HepG2 (cell line): ENCODE results near the gene ACTN2. TPM values are rescaled to one million over a fixed set of nuclear protein-coding genes. Genes with fewer than 3 reads are reported as not detected.

Source experiments
- ATAC-seq: fragments of 200-7000 bp; cut with Tn5 transposase; 3 replicates; pipeline ENCODE4 v1.9.1; 2020; ENCODE audit warnings: mild to moderate bottlenecking, moderate library complexity
- BruUV-seq: library from RNA; stranded (reverse); fragments of 400-500 nt; replicated peaks from 2 replicates; lab custom pipeline; 2021; lab: Mats Ljungman, UMichigan
- CTCF ChIA-PET: fragments of 300-600 bp; formaldehyde crosslinking; extraction: SDS; loops from one replicate; lab custom pipeline; 2021; ENCODE audit warnings: low total read pairs, inconsistent platforms, low intra/inter-chr PET ratio; lab: Yijun Ruan, JAX
- POLR2A ChIA-PET: fragments of 350-600 bp; sonication (Branson Sonifier 250); formaldehyde crosslinking; loops from one replicate; lab custom pipeline; 2020; ENCODE audit warnings: antibody characterized with exemption, inconsistent platforms; lab: Yijun Ruan, JAX
- DNase-seq: peaks from one replicate; pipeline ENCODE4 v3.0.0-alpha.2; 2015; ENCODE audit warnings: low spot score
- FAIRE-seq: peaks from 3 replicates; lab custom pipeline; 2011; peaks lifted over from hg19 to GRCh38; lab: Jason Lieb, UNC
- H2AFZ ChIP-seq: one replicate; pipeline ENCODE4 v1.6.1; 2011; ENCODE audit warnings: low read length, inconsistent platforms
- H3K27ac ChIP-seq: fragments of 300-600 bp; 3 replicates; pipeline ENCODE4 v1.8.0; 2011; ENCODE audit warnings: mixed run types, mild to moderate bottlenecking, mixed read lengths, low read length, inconsistent platforms; ENCODE audit not compliant: insufficient read depth; ENCODE audit errors: extremely low read length
- H3K27me3 ChIP-seq, 2 experiments: fragments of 200-600 bp in 1 of 2; 2 replicates in 1 of 2; 3 replicates in 1 of 2; pipeline versions ENCODE4 v1.6.0 to v1.8.0; 2011; ENCODE audit warnings: low read length in 2 of 2, mild to moderate bottlenecking in 2 of 2, moderate library complexity in 2 of 2, inconsistent platforms in 1 of 2; ENCODE audit not compliant: insufficient read depth in 2 of 2, control insufficient read depth in 1 of 2
- H3K36me3 ChIP-seq, 2 experiments: fragments of 200-600 bp in 1 of 2; replicated peaks in 1 of 2; 2 replicates in 1 of 2; 3 replicates in 1 of 2; pipeline versions ENCODE4 v1.5.1 to v1.8.0; 2011; ENCODE audit warnings: low read length in 2 of 2, inconsistent platforms in 1 of 2; ENCODE audit not compliant: insufficient read depth in 2 of 2, control insufficient read depth in 1 of 2
- H3K4me1 ChIP-seq: 2 replicates; pipeline ENCODE4 v1.5.1; 2012; ENCODE audit warnings: low read length, inconsistent platforms; ENCODE audit not compliant: insufficient read depth
- H3K4me2 ChIP-seq: 2 replicates; pipeline ENCODE4 v1.6.0; 2011; ENCODE audit warnings: low read depth, low read length, inconsistent platforms
- H3K4me3 ChIP-seq, 3 experiments: fragments of 200-600 bp in 1 of 3; sonication (generic), shearing (Covaris generic) in 1 of 3; replicated peaks in 1 of 3; 2 replicates each; pipeline ENCODE4 v1.5.1; 2011 to 2016; ENCODE audit warnings: low read length in 3 of 3, inconsistent platforms in 2 of 3, low read depth in 2 of 3, mild to moderate bottlenecking in 2 of 3, control low read depth in 1 of 3, mixed read lengths in 1 of 3; ENCODE audit not compliant: insufficient read depth in 1 of 3
- H3K79me2 ChIP-seq: one replicate; pipeline ENCODE4 v1.6.1; 2011; ENCODE audit warnings: low read length, inconsistent platforms; ENCODE audit not compliant: insufficient read depth
- H3K9ac ChIP-seq: 2 replicates; pipeline ENCODE4 v1.6.0; 2011; ENCODE audit warnings: mild to moderate bottlenecking, low read depth, low read length, inconsistent platforms; ENCODE audit not compliant: insufficient read depth
- H3K9me3 ChIP-seq: 2 replicates; pipeline ENCODE4 v1.5.1; 2012; ENCODE audit warnings: mild to moderate bottlenecking, low read length
- H4K20me1 ChIP-seq: 2 replicates; pipeline ENCODE4 v1.6.0; 2011; ENCODE audit warnings: inconsistent platforms, mild to moderate bottlenecking, low read length, moderate library complexity; ENCODE audit not compliant: insufficient read depth
- HIVEP1 ChIP-seq: sonication (generic); formaldehyde crosslinking; IDR thresholded peaks from 2 replicates; pipeline ENCODE4 v1.4.0; 2020; ENCODE audit warnings: mild to moderate bottlenecking, missing genetic modification reagents
- MLLT10 ChIP-seq: sonication (generic); formaldehyde crosslinking; IDR thresholded peaks from 2 replicates; pipeline ENCODE4 v1.4.0; 2020; ENCODE audit warnings: missing genetic modification reagents
- NFYC ChIP-seq: IDR thresholded peaks from 2 replicates; pipeline ENCODE4 v1.6.1; 2016; ENCODE audit warnings: missing genetic modification reagents, missing compliant biosample characterization
- RFXAP ChIP-seq: sonication (generic); formaldehyde crosslinking; IDR thresholded peaks from 2 replicates; pipeline ENCODE4 v1.4.0; 2020; ENCODE audit warnings: missing genetic modification reagents, borderline replicate concordance
- RXRA ChIP-seq: sonication (generic); formaldehyde crosslinking; IDR thresholded peaks from 2 replicates; pipeline ENCODE4 v1.5.1; 2020; ENCODE audit warnings: missing genetic modification reagents
- TEAD3 ChIP-seq: optimal IDR thresholded peaks from 2 replicates; pipeline ENCODE3; 2016; ENCODE audit warnings: borderline replicate concordance
- U2AF1 ChIP-seq: fragments of 200-400 bp; formaldehyde crosslinking; optimal IDR thresholded peaks from 2 replicates; pipeline ENCODE3; 2017; ENCODE audit warnings: mild to moderate bottlenecking, low read depth, low read length
- ZFP36 ChIP-seq: fragments of 150-350 bp; IDR thresholded peaks from 2 replicates; pipeline ENCODE4 v1.6.1; 2018; ENCODE audit warnings: borderline replicate concordance, low read length, low read depth; ENCODE audit not compliant: partially characterized antibody
- ZNF446 ChIP-seq: sonication (generic); formaldehyde crosslinking; IDR thresholded peaks from 2 replicates; pipeline ENCODE4 v1.5.0; 2020; ENCODE audit warnings: mild to moderate bottlenecking, missing genetic modification reagents
- ZNF468 ChIP-seq: sonication (generic); formaldehyde crosslinking; IDR thresholded peaks from 2 replicates; pipeline ENCODE4 v1.8.0; 2022; ENCODE audit warnings: mild to moderate bottlenecking, moderate library complexity, missing genetic modification reagents
- ZNF614 ChIP-seq: IDR thresholded peaks from 2 replicates; pipeline ENCODE4 v1.6.1; 2018; ENCODE audit warnings: missing biosample characterization, missing genetic modification reagents, inconsistent platforms, borderline replicate concordance
- ZNF792 ChIP-seq: IDR thresholded peaks from 2 replicates; pipeline ENCODE4 v1.6.1; 2016
- WGBS: methylation state at CpG from one replicate; pipeline ENCODE4 v1.1.6; 2017; ENCODE audit warnings: low lambda C conversion rate; 5-methylcytosine and 5-hydroxymethylcytosine counted together
- in situ Hi-C: cut with HindIII; loops from 2 replicates; pipeline ENCODE4 v1.10.0; 2017; ENCODE audit warnings: low pct_unique_long_range_greater_than_20kb; ENCODE audit not compliant: extremely low pct_ligation_motif_present
- intact Hi-C: fragments of 100-400 bp; cut with micrococcal nuclease; formaldehyde crosslinking; loops from one replicate; pipeline ENCODE4 v1.10.0; 2022; ENCODE audit not compliant: unreplicated experiment
- polyA plus RNA-seq, 8 experiments: library from polyadenylated mRNA; depleted of rRNA in 3 of 8; stranded (reverse) in 7 of 8; unstranded in 1 of 8; fragments of >200 nt; fragmentation: Illumina TruSeq in 4 of 8; extraction: Trizol in 4 of 8; gene quantifications; 2 replicates each; pipeline versions ENCODE4 v1.2.1 to v1.2.3, GENCODE V29; 2011 to 2016; ENCODE audit warnings: low read depth in 4 of 8, missing spikeins in 1 of 8, mixed read lengths in 1 of 8; ENCODE audit not compliant: insufficient read depth in 1 of 8
- total RNA-seq, 5 experiments: library from RNA; depleted of rRNA; stranded (reverse); fragments of >200 nt; fragmentation: Illumina TruSeq; extraction: Trizol; gene quantifications; 2 replicates each; pipeline ENCODE4 v1.2.3, GENCODE V29; 2016; ENCODE audit warnings: low read depth in 1 of 5
- TF ChIP-seq, protein P1 (sequence below): sonication (generic); formaldehyde crosslinking; conservative IDR thresholded peaks from 2 replicates; pipeline ENCODE4 v1.4.0; 2020; ENCODE audit warnings: missing genetic modification reagents

ACTN2 gene
- total and polyA plus RNA-seq, 2 of the 13 experiments (the other 11 are each of a cell fraction or from before 2014, with no cell fraction given) = 0.04 to 0.13 TPM

DNA sequence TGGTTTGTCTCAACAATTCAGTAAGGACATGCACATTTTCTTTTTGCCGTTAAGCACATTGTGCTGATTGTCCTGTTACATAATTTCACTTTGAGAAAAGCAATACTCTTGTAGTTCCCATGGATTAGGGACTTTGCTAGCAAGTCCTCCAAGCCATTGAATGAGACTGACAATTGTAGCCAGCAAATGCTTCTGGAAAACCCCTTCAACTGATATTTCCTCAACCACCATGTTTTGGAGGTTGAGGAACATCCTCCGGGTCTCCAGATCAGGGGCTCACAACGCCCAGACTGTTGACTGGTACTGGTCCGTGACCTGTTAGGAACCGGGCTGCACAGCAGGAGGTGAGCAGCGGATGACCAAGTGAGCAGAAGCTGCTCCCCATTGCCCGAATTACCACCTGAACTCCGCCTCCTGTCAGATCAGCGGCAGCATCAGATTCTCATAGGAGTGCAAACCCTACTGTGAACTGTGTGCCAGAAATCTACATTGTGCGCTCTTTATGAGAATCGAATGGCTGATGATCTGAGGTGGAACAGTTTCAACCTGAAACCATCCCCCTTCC lies 24.1 kb downstream of the ACTN2 start:
- no peaks in the 10 kb centered on the region for H4K20me1 ChIP-seq
- BruUV-seq = no TSS peak
- TF ChIP-seq ZFP36 (no peak), U2AF1 (no peak), TEAD3 (CRISPR knock-in tag) (no peak), ZNF614 (CRISPR knock-in tag) (no peak), RFXAP (CRISPR knock-in tag) (no peak), ZNF446 (CRISPR knock-in tag) (no peak), HIVEP1 (CRISPR knock-in tag) (no peak), RXRA (CRISPR knock-in tag) (no peak), MLLT10 (no peak), ZNF468 (CRISPR knock-in tag) (no peak), NFYC (no peak), ZNF792 (CRISPR knock-in tag) (no peak)
- TF ChIP-seq, protein P1, sequence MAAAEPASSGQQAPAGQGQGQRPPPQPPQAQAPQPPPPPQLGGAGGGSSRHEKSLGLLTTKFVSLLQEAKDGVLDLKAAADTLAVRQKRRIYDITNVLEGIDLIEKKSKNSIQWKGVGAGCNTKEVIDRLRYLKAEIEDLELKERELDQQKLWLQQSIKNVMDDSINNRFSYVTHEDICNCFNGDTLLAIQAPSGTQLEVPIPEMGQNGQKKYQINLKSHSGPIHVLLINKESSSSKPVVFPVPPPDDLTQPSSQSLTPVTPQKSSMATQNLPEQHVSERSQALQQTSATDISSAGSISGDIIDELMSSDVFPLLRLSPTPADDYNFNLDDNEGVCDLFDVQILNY = no peak
- 25% methylated on average over 6 of the region's 11 CpGs for WGBS
- no peak overlapping the region for H3K4me2 ChIP-seq
- ChIA-PET CTCF (no interaction called here), POLR2A (no interaction called here)
- no peaks in the 10 kb centered on the region for H3K9me3 ChIP-seq
- no peak overlapping the region for H3K27ac ChIP-seq
- no peak for DNase-seq
- no peak overlapping the region for H3K9ac ChIP-seq
- intact Hi-C loops = no loop called here
- no peak overlapping the region for H2AFZ ChIP-seq
- no peak for FAIRE-seq
- H3K36me3 ChIP-seq = no peaks in the 10 kb centered on the region
- H3K4me3 ChIP-seq = no peak overlapping the region
- H3K27me3 ChIP-seq = peaks cover 0 to 18% of the 10 kb centered on the region in 2 experiments; a peak in 2 of 5 replicates
- ATAC-seq = no peak
- no peaks in the 10 kb centered on the region for H3K4me1 ChIP-seq
- H3K79me2 ChIP-seq = no peaks in the 10 kb centered on the region
- in situ Hi-C loops = no loop called here
